ENCODE results near the gene DHRS3.
"Not testable (repeated sequence)": the region's sequence is repeated elsewhere in the genome, so short reads cannot be mapped to it uniquely, and the experiment has no call there.

DNA sequence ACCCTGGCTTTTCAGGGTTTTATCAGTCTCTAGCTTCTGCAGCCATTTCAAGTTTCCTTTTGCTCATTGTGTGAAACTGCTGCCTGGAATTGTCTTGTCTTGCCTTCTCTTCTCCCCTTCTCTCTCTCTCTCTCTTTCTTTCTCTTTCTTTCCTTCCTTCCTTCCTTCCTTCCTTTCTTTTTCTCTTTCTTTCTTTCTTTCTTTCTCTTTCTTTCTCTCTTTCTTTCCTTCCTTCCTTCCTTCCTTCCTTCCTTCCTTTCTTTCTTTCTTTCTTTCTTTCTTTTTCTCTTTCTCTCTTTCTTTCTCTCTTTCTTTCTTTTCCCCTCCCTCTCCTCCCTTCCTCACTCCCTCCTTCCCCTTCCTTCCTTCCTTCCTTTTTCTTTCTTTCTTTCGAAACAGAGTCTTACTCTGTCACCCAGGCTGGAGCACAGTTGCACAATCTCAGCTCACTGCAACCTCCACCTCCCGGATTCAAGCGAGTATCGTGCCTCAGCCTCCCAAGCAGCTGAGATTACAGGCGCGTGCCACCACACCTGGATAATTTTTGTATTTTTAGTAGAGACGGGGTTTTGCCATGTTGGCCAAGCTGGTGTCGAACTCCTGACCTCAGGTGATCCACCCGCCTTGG lies 40.0 kb upstream of the DHRS3 start:
- TF ChIP-seq POLR2A (IDR thresholded peaks at IDR 0.05); POLR2AphosphoS5 (IDR thresholded peaks at IDR 0.05; ENCODE audit: insufficient read depth in 1 of 2, low read depth in 1 of 2): not testable (repeated sequence)
- TF ChIP-seq, protein P1, sequence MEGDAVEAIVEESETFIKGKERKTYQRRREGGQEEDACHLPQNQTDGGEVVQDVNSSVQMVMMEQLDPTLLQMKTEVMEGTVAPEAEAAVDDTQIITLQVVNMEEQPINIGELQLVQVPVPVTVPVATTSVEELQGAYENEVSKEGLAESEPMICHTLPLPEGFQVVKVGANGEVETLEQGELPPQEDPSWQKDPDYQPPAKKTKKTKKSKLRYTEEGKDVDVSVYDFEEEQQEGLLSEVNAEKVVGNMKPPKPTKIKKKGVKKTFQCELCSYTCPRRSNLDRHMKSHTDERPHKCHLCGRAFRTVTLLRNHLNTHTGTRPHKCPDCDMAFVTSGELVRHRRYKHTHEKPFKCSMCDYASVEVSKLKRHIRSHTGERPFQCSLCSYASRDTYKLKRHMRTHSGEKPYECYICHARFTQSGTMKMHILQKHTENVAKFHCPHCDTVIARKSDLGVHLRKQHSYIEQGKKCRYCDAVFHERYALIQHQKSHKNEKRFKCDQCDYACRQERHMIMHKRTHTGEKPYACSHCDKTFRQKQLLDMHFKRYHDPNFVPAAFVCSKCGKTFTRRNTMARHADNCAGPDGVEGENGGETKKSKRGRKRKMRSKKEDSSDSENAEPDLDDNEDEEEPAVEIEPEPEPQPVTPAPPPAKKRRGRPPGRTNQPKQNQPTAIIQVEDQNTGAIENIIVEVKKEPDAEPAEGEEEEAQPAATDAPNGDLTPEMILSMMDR (IDR thresholded peaks at IDR 0.05) = not testable (repeated sequence)

All from vagina (tissue), 2 donors.